H9 (cell line): ENCODE data around the gene GOLGA6A. TPM values are rescaled to one million over a fixed set of nuclear protein-coding genes. Genes with fewer than 3 reads are reported as not detected.

Experiments used
- DNase-seq: peaks from one replicate; pipeline ENCODE4 v3.0.0-alpha.2; 2017
- H2AFZ ChIP-seq: one replicate; pipeline ENCODE4 v1.6.1; 2013; ENCODE audit warnings: mild to moderate bottlenecking, low read length, control low read depth, moderate library complexity
- H2AK5ac ChIP-seq: 2 replicates; pipeline ENCODE4 v1.6.1; 2013; ENCODE audit warnings: low read length, control low read depth, mixed read lengths; ENCODE audit not compliant: insufficient read length
- H2BK120ac ChIP-seq: one replicate; pipeline ENCODE4 v1.6.1; 2013; ENCODE audit warnings: low read depth, mild to moderate bottlenecking, low read length, control low read depth, inconsistent platforms; ENCODE audit not compliant: poor library complexity, severe bottlenecking
- H2BK12ac ChIP-seq: 2 replicates; pipeline ENCODE4 v1.6.1; 2013; ENCODE audit warnings: low read length, control low read depth, mixed read lengths, low read depth; ENCODE audit not compliant: insufficient read length
- H2BK15ac ChIP-seq: 2 replicates; pipeline ENCODE4 v1.6.1; 2013; ENCODE audit warnings: low read depth, low read length, control low read depth
- H2BK20ac ChIP-seq: one replicate; pipeline ENCODE4 v1.6.1; 2013; ENCODE audit warnings: low read depth, mild to moderate bottlenecking, low read length, control low read depth, inconsistent platforms; ENCODE audit not compliant: poor library complexity, severe bottlenecking
- H2BK5ac ChIP-seq: 2 replicates; pipeline ENCODE4 v1.6.1; 2013; ENCODE audit warnings: low read length, control low read depth, mixed read lengths; ENCODE audit not compliant: insufficient read length
- H3K14ac ChIP-seq: 2 replicates; pipeline ENCODE4 v1.6.1; 2013; ENCODE audit warnings: low read length, control low read depth; ENCODE audit not compliant: insufficient read depth
- H3K18ac ChIP-seq: 2 replicates; pipeline ENCODE4 v1.6.1; 2013; ENCODE audit warnings: low read depth, mild to moderate bottlenecking, mixed read lengths, low read length, control low read depth; ENCODE audit not compliant: insufficient read length
- H3K23ac ChIP-seq: 2 replicates; pipeline ENCODE4 v1.6.1; 2013; ENCODE audit warnings: low read length, control low read depth, mixed read lengths, low read depth; ENCODE audit not compliant: insufficient read length
- H3K23me2 ChIP-seq: 2 replicates; pipeline ENCODE4 v1.6.1; 2013; ENCODE audit warnings: low read depth, mild to moderate bottlenecking, mixed read lengths, low read length, control low read depth; ENCODE audit not compliant: insufficient read length, poor library complexity, severe bottlenecking
- H3K27ac ChIP-seq: 2 replicates; pipeline ENCODE4 v1.5.1; 2013; ENCODE audit warnings: low read length, control low read depth, mixed read lengths, low read depth; ENCODE audit not compliant: insufficient read length
- H3K27me3 ChIP-seq: 2 replicates; pipeline ENCODE4 v1.6.1; 2013; ENCODE audit warnings: low read length, control low read depth, inconsistent platforms; ENCODE audit not compliant: insufficient read depth
- H3K4ac ChIP-seq: 2 replicates; pipeline ENCODE4 v1.6.1; 2013; ENCODE audit warnings: low read depth, mild to moderate bottlenecking, control low read depth, inconsistent platforms, low read length, moderate library complexity
- H3K4me1 ChIP-seq: 2 replicates; pipeline ENCODE4 v1.6.1; 2013; ENCODE audit warnings: low read length, control low read depth, inconsistent platforms; ENCODE audit not compliant: insufficient read depth
- H3K4me2 ChIP-seq: 2 replicates; pipeline ENCODE4 v1.6.1; 2013; ENCODE audit warnings: low read length, control low read depth, mixed read lengths; ENCODE audit not compliant: insufficient read length, insufficient read depth
- H3K56ac ChIP-seq: 2 replicates; pipeline ENCODE4 v1.6.1; 2013; ENCODE audit warnings: low read depth, mild to moderate bottlenecking, mixed read lengths, low read length, control low read depth; ENCODE audit not compliant: insufficient read length
- H3K79me1 ChIP-seq: 2 replicates; pipeline ENCODE4 v1.6.1; 2013; ENCODE audit warnings: low read depth, mild to moderate bottlenecking, moderate library complexity, low read length, control low read depth, inconsistent platforms; ENCODE audit not compliant: insufficient read depth, poor library complexity, severe bottlenecking
- H3K79me2 ChIP-seq: 2 replicates; pipeline ENCODE4 v1.6.1; 2013; ENCODE audit warnings: low read length, control low read depth, inconsistent platforms; ENCODE audit not compliant: insufficient read depth
- H3K9ac ChIP-seq: 2 replicates; pipeline ENCODE4 v1.6.1; 2013; ENCODE audit warnings: low read length, control low read depth, mixed read lengths; ENCODE audit not compliant: insufficient read length; ENCODE audit errors: extremely low read depth
- H3K9me3 ChIP-seq: one replicate; pipeline ENCODE4 v1.6.1; 2013; ENCODE audit warnings: low read depth, low read length, inconsistent platforms; ENCODE audit not compliant: control insufficient read depth
- H3T11ph ChIP-seq: one replicate; pipeline ENCODE4 v1.6.1; 2013; ENCODE audit warnings: mild to moderate bottlenecking, low read length, control low read depth, inconsistent platforms
- H4K20me1 ChIP-seq: one replicate; pipeline ENCODE4 v1.6.1; 2013; ENCODE audit not compliant: control insufficient read depth, insufficient read length, insufficient read depth
- H4K5ac ChIP-seq: 2 replicates; pipeline ENCODE4 v1.6.1; 2013; ENCODE audit warnings: low read depth, mild to moderate bottlenecking, mixed read lengths, low read length, control low read depth; ENCODE audit not compliant: insufficient read length
- H4K8ac ChIP-seq: replicated peaks from 2 replicates; pipeline ENCODE4 v1.6.1; 2013; ENCODE audit warnings: low read length, control low read depth, mixed read lengths, low read depth; ENCODE audit not compliant: insufficient read length
- H4K91ac ChIP-seq: 2 replicates; pipeline ENCODE4 v1.6.1; 2013; ENCODE audit warnings: low read depth, mild to moderate bottlenecking, moderate library complexity, mixed read lengths, low read length, control low read depth; ENCODE audit not compliant: insufficient read length
- H3K27ac Mint-ChIP-seq, 3 experiments: 2 replicates in 2 of 3; 3 replicates in 1 of 3; pipeline ENCODE4 v1.8.0; 2020 to 2021; ENCODE audit warnings: mixed read lengths in 3 of 3, mild to moderate bottlenecking in 1 of 3, moderate library complexity in 1 of 3
- H3K27me3 Mint-ChIP-seq: 2 replicates; pipeline ENCODE4 v1.8.0; 2021; ENCODE audit warnings: low read depth, mild to moderate bottlenecking, moderate library complexity, mixed read lengths
- H3K36me3 Mint-ChIP-seq, 3 experiments: 2 replicates in 2 of 3; 3 replicates in 1 of 3; pipeline ENCODE4 v1.8.0; 2020 to 2021; ENCODE audit warnings: low read depth in 3 of 3, mixed read lengths in 3 of 3; ENCODE audit not compliant: insufficient read depth in 1 of 3
- H3K4me1 Mint-ChIP-seq, 2 experiments: 2 replicates each; pipeline ENCODE4 v1.8.0; 2020; ENCODE audit warnings: mixed read lengths in 2 of 2
- H3K4me3 Mint-ChIP-seq, 2 experiments: 2 replicates in 1 of 2; 3 replicates in 1 of 2; pipeline ENCODE4 v1.8.0; 2020 to 2021; ENCODE audit warnings: mild to moderate bottlenecking in 2 of 2, mixed read lengths in 2 of 2, moderate library complexity in 1 of 2
- H3K9me3 Mint-ChIP-seq, 2 experiments: 2 replicates in 1 of 2; 3 replicates in 1 of 2; pipeline ENCODE4 v1.8.0; 2020; ENCODE audit warnings: mild to moderate bottlenecking in 2 of 2, mixed read lengths in 2 of 2, moderate library complexity in 1 of 2
- WGBS: extraction: QIAGEN DNeasy Blood & Tissue Kit; methylation state at CpG from one replicate; pipeline ENCODE4 v1.1.7; 2013; ENCODE audit warnings: missing lambda C conversion rate, low lambda C conversion rate, mixed read lengths; ENCODE audit not compliant: insufficient read length; ENCODE audit errors: extremely low coverage; 5-methylcytosine and 5-hydroxymethylcytosine counted together
- total RNA-seq: library from RNA; stranded (reverse); gene quantifications from 2 replicates; pipeline ENCODE4 v1.2.1, GENCODE V29; 2021
- TF ChIP-seq, protein P1 (sequence below): fragments of 200-600 bp; sonication (generic); conservative IDR thresholded peaks from 3 replicates; pipeline ENCODE4 v1.8.0; 2021; ENCODE audit warnings: antibody characterized with exemption, mild to moderate bottlenecking

GOLGA6A gene
- total RNA-seq, 1 experiment from 2014 or later: 0.72 TPM

DNA sequence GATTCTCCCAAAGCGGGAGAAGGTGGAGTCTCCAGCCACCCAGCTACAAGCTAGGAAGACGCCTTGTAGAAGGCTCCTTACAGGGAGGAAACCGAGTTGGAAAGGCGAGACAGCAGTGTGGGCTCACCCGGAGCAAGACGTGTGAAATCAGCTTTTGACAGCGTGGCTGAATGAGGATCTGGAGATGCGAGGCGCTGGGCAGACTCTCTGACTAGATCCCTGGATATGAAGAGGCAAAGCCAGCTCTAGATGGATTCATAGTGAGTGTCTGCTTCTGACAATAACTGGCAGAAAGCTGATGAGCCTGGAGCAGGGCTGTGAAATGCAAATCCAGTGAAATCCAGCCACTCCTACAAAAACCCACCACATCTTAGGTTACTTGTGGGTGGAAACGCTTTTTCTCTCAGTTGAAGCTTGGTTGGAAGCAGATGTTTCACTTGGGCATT is 41.0 kb downstream of the GOLGA6A start:
- H3K27ac ChIP-seq: no peak overlapping the region
- H3K36me3 Mint-ChIP-seq: peaks cover 0 to under 1% (median 0%) of the 10 kb centered on the region in 3 experiments; a peak in 2 of 7 replicates
- H2BK120ac ChIP-seq: no peak overlapping the region
- H3K56ac ChIP-seq: no peak overlapping the region
- no peak overlapping the region for H2AK5ac ChIP-seq
- H3K9me3 Mint-ChIP-seq: no peaks in the 10 kb centered on the region; a peak in 1 of 5 replicates
- H3K27me3 Mint-ChIP-seq: peaks cover 5% of the 10 kb centered on the region
- H4K91ac ChIP-seq: no peak overlapping the region
- H4K8ac ChIP-seq: no peak overlapping the region
- no peaks in the 10 kb centered on the region for H4K20me1 ChIP-seq
- no peak overlapping the region for H3K9ac ChIP-seq
- H3K14ac ChIP-seq: no peak overlapping the region
- no peak overlapping the region for H3K4me2 ChIP-seq
- H3K23me2 ChIP-seq: no peaks in the 10 kb centered on the region
- no peak overlapping the region for H2BK5ac ChIP-seq
- H3K4ac ChIP-seq: no peak overlapping the region
- TF ChIP-seq, protein P1, sequence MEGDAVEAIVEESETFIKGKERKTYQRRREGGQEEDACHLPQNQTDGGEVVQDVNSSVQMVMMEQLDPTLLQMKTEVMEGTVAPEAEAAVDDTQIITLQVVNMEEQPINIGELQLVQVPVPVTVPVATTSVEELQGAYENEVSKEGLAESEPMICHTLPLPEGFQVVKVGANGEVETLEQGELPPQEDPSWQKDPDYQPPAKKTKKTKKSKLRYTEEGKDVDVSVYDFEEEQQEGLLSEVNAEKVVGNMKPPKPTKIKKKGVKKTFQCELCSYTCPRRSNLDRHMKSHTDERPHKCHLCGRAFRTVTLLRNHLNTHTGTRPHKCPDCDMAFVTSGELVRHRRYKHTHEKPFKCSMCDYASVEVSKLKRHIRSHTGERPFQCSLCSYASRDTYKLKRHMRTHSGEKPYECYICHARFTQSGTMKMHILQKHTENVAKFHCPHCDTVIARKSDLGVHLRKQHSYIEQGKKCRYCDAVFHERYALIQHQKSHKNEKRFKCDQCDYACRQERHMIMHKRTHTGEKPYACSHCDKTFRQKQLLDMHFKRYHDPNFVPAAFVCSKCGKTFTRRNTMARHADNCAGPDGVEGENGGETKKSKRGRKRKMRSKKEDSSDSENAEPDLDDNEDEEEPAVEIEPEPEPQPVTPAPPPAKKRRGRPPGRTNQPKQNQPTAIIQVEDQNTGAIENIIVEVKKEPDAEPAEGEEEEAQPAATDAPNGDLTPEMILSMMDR: no peak
- no peak overlapping the region for H2BK20ac ChIP-seq
- no peak overlapping the region for H2BK15ac ChIP-seq
- no peaks in the 10 kb centered on the region for H3K79me2 ChIP-seq
- H3K4me3 Mint-ChIP-seq: no peak overlapping the region
- no peak overlapping the region for H2AFZ ChIP-seq
- WGBS: no CpG with 5 or more reads among the region's 10 CpGs
- no peak overlapping the region for H3K23ac ChIP-seq
- no peak overlapping the region for H4K5ac ChIP-seq
- H2BK12ac ChIP-seq: no peak overlapping the region
- H3K9me3 ChIP-seq: no peaks in the 10 kb centered on the region
- no peak for DNase-seq
- peaks cover 30 to 32% of the 10 kb centered on the region in 2 experiments for H3K4me1 Mint-ChIP-seq
- no peak overlapping the region for H3K27ac Mint-ChIP-seq
- H3T11ph ChIP-seq: no peak overlapping the region
- peaks cover 3% of the 10 kb centered on the region; the same call in 1 of the 2 replicates for H3K4me1 ChIP-seq
- H3K27me3 ChIP-seq: no peaks in the 10 kb centered on the region
- no peak overlapping the region for H3K18ac ChIP-seq
- H3K79me1 ChIP-seq: no peaks in the 10 kb centered on the region
